GM18867 (cell line): ENCODE results near the gene KANSL1L.
A peak's percentile ranks its signal among the peaks of the same experiment; 100 is the strongest.
"Not testable (repeated sequence)": the region's sequence is repeated elsewhere in the genome, so short reads cannot be mapped to it uniquely, and the experiment has no call there.

Experiments used
- ATAC-seq: cut with Tn5 transposase; IDR thresholded peaks from one replicate; pipeline ENCODE4 v1.9.1; 2021; ENCODE audit warnings: mild to moderate bottlenecking, moderate library complexity; ENCODE audit not compliant: unreplicated experiment

Gene KANSL1L

DNA sequence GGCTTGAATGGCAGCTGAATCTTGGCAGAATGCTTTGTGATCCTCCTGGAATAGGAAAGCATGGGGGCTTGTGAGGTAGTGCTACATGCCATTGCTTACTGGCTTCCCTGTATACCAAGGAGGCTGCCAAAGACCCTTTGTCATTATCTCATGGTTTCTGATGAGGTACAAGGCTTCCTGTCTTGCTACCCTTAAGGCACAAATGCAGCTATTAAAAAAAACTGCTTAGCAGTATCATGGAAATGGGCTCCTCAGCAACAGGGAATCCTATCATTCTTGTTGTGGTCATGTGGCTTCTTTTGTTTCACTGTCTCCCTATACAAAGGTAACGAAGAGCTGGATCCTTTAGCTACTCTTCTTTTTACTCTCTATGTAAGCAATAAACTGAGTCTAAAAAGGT is 6.6 kb upstream of the KANSL1L start:
- no peak for ATAC-seq

DNA sequence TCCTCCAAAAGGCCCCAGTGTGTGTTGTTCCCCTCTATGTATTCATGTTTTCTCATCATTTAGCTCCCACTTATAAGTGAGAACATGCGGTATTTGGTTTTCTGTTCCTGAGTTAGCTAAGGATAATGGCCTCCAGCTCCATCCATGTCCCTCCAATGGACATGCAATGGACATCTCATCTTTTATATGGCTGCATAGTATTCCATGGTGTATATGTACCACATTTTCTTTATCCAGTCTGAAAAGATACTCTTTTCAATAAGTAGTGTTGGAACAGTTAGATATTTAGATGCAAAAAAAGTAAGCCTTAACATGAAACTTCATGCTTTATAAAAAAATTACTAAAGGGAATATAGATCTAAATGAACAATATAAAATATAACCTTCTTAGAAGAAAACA is 5.9 kb upstream of the KANSL1L start:
- ATAC-seq: not testable (repeated sequence)

DNA sequence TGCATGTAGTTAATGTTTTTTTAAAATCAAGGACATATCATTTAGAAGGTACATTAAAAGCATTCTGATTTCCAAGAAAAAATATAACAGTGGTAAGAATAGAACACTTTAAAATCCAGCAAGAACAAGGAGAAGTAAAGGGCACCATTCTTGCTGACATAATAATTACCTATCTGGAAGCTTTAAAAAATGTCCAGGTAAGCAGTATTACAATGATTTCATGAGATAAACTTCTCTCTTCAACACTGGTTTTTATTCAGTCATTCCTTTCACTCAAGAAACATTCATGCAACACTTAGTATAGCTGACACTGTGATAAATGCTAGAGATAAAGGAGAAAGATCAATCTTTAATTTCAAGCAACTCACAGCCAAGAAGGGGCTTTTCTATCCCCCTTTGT is 2.9 kb upstream of the KANSL1L start:
- ATAC-seq: no peak

DNA sequence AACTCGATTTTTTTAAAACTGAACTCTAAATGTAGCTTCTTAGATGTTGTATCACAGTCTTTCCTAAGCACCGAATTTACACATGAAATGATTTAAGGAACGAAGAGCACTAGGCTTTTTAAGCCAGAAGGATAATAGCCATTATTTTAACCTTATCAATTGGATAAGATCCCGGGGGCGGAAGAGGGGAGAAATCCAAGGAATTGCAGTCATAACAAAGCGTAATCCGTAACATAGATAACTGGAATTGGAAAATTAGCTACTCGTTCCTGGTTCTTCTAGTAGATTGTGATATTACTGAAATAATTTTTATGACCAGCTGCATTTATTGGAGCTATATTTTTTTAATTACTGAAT is 988 bp upstream of the KANSL1L start:
- ATAC-seq: no peak

DNA sequence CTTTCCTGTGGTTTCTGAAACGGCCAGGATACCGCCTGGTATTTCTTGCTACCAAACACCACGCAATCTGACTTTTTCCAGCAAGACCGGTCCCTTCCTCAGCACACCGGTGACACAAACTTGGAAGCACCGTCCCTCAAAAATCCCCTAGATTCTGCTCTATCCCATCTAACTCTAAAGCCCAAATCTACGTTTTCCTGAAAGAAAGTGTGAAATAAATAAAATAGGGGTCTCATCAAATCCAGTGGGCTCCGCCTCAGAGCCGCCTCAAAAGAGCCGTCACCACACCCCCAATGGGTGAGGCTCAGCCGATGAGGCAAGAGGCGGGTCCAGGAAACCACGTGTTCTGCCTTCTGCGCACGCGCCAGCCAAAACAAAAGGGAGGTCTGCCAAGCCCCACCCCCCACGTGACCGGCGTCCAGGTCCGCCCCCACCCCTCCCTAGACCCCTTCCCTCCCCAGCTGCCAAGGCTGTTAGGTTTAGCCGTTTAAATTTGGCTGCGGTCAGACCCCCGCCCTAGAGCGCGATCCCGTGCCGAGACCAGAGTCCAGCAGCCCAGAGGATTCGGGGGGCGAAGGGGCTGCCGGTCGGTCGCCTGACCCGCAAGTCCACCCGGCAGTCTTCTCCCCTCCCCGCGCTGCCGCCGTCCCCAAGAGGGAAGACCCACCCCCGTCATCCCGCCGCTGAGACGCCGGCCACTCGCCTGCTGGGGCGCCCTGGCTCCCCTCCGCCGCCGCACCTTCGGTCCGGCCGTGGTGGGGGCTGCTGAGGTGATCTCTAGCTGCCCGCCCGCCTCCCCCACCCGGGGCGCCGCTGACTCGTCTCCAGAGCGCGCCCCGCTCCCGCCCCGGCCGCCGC is 534 bp downstream of the KANSL1L start:
- peak; percentile 73 for ATAC-seq

DNA sequence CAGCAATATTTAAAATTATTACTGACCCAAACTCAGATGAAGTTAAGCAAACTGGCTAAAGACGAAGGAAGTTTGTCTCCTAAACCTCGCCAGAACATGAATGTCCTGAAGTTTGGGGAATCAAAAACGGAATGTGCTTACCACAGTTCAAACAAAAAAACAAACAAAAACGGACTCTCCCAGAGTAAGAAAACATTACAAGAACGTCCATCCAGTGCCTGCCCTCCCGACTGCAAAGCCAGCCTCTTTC is 1.1 kb downstream of the KANSL1L start:
- ATAC-seq: no peak

DNA sequence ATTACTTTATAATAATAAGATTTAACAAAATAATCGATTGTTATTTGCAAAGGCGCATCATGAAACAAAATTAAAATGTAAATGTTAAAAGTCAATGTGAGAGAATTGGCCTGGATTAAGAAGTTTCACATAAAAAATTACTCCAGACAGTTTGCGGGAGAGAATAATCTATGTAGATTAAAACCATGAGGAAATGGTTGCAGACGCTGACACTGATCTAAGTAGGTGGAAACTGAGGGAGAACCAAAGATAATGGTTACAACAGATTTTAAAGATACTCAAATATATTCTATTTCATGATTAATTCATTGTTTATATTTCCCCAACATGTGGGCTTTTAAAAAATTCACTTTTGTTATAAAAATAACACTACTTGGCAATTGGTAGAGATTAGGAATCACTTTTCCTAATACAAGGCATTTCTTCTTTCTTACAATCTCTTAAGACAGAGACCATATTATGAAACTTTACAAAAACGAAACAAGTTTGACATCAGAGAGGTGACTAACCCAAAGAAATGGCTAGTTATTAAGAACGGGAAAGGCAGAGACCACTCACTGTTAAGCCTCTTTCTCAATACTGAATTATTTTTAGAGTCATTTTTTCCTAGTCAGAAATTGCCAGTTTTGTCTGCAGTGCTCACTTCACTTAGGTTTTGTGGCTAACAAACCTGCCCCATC is 1.6 kb downstream of the KANSL1L start:
- ATAC-seq: peak; percentile 23

DNA sequence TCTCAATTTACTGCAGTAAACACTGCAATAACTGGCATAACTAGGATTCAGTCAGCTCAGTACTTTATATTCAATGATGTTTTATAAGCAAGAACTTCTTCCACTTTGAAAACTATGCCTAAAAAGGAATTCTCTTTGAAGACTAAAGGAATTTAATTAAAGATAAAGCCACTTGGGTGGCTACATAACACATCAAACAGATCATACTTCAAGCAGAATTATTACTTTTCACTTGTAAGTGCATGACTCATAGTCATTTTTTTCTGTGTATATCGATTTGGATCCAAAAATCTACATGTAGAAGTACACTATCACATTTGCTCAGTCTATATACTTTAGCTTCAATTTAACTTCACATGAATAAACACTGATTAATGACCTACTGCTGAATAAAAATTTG is 4.0 kb downstream of the KANSL1L start:
- ATAC-seq: no peak

DNA sequence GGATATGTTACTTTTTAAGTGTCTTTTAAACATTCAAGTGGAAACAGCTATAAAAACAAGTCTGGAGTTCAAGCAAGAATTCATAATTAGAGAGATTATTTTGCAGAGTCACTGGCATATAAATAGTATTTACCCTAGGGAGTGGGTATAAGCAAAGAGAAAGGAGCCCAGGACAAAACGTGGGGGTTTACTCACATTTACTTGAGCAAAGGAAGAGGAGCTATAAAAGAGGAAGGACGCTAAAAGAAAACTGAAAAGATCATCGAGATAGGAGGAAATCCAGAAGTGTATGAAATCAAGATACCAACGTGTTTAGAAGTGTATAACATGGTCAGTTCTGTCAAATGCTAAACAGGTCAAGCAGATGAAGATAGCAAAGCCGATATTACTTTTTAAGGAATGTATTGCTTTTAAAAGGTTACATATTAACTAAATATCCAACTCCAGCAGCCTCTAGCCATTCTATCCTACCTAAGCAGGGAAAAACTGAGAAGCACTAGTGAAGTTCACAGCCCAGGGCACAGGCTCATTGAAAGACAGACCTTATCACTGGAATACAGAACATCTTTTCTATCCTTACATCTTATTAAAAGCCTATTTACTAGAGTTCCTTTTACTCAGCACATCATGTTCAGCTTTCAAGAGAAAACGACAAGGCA is 8.6 kb downstream of the KANSL1L start:
- no peak for ATAC-seq

DNA sequence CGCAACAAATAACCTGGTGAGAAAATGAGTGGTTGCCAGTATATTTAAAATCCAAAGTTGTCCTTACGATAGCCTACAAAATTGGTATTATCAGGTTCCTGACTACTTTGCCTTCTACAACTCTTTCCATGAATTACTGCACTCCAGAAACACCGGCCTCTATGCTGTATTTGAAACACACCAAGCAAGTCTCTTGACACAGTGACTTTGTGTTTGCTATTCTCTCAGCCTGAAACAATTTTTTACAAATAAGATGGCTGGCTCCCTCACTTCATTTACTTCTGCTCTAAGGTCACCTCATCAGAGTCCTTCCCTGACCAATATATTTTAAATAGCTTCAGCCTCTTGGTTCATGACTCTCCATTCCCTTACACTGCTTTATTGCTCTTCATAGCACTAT is 12.2 kb downstream of the KANSL1L start:
- no peak for ATAC-seq

DNA sequence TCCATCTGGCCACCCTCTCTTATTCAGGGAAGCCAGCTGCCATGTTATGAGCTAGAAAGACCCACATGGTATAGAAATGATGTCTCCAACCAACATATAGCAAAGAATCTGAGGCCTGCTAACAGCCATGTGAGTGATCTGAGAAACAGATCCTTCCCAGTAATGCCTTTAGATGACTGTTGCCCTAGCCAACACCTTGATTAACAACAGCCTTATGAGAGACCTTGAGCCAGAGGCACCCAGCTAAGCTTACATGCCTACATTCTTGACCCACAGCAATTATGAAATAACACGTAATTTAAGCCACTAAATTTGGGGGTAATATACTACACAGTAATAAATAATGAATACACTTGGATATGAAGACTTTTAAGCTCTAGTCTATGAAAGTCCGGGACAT is 13.0 kb downstream of the KANSL1L start:
- ATAC-seq: no peak

DNA sequence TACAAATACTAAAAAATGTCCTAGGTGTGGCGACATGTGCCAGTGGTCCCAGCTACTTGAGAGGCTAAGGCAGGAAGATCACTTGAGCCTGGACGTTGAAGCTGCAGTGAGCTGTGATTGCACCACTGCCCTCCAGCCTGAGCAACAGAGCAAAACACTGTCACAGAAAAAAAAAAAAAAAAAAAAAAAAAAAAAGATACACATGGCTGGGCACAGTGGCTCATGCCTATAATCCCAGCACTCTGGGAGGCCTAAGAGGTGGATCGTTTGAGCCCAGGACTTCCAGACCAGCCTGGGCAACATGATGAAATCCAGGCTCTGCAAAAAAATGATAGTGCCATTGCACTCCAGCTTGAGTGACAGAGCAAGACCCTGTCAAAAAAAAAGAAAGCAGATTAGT is 13.7 kb downstream of the KANSL1L start:
- no peak for ATAC-seq

DNA sequence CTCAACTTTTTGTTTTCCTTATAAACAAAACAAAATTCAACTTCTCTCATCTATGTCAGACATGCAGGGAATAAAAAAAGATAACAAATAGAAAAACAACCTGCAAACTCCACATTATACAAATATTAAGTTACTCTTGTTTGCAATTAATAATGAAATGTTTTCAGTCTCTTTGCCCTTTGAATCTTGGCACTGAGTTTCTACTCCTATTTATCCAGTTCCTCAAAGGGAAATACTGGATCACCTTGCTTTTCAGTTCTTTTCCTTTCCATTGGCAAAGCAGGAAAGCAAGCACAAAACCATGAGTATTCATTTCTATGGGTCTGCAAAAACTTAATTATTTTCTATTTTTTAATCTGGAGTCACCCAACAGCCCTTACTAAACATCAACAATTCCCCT is 23.6 kb downstream of the KANSL1L start:
- no peak for ATAC-seq

DNA sequence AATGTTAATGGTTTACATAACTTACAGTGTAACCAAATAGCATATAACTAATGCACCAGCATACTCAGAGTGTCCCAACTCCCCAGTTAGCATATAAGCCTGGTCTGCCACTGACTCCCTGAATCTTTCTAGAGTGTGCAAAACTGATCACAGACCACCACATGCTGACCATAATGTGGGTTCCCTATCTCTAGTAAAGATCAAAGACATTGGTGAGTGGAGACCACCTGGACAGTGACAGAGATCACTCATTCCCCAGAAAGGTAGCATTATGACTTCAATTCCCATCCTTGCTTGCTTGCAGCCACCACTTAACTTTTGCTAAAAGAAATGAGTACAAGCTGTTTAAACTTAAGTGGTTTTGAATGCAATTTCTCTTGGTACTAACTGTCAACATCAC is 39.0 kb downstream of the KANSL1L start:
- ATAC-seq: no peak

DNA sequence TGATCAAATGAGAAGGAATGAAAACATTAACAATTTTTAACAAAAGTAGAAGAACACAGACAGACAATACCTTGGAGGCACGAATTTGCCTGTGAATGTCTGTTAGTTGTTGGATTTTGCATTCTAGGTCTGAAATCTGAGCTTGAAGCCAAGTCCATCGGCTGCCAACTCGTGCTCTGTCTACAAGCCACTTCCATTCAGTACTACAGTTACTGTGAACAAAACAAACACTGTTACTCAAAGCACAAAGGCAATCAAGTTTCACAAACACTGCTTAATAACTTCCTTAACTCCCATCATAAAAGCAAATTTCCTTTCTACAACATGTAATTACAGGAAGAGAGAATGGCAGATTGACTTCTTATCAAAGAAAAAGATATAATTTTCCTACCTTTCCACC is 42.2 kb downstream of the KANSL1L start:
- no peak for ATAC-seq

DNA sequence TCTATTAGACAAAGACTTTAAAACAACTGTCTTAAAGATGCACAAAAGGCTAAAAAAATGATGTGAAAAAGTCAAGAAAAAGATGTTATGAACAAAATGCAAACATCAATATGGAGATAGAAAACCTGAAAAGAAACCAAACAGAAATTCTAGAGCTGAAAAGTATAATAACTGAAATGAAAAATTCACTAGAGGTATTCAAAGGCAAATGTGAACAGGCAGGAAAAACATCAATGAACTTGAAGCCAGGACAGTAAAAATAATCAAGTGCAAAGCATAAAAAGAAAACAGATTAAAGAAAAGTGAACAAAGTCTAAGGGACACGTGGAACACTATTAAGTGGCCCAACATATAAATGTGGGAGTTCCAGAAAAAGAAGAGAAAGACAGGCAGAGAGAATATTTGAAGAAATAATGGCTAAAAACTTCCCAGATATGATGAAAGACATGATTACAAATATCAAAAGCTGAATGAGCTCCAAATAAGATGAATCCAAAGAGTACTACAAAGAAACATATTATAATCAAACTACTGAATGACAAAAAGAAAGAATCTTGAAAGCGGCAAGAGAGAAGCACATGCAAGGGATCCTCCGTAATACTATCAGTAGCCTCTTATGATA is 57.5 kb downstream of the KANSL1L start:
- no peak for ATAC-seq

DNA sequence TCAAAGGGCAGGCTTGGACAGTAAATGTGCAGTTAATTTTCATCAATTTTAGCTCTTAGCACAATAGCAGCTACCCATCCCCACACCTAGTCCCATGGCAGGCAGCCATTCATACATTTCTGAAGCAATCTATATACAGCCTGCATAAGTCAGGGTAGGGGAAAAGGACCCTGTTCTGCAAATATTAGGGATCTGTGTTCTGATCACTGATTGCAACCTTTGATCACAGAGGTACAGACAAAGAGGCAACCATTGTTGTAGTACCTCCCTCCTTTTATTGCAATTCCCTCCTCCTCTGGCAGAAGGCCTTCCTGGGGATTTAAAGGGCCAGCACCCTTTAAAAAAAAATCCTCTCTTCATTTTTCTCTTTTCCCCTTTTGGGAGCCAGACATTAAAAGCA is 58.3 kb downstream of the KANSL1L start:
- ATAC-seq: no peak

DNA sequence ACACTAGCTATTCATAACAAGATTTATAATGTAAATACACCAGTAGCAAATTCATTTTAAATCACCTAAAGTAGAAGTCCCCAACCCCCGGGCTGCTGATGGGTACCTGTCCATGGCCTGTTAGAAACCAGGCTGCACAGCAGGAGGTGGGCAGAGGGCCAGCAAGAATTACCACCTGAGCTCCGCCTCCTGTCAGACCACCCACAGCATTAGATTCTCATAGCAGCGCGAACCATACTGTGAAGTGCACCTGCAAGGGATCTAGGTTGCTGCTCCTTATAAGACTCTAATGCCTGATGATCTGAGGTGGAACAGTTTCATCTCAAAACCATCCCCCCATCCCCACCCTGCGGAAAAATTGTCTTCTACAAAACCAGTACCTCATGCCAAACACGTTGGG is 71.3 kb downstream of the KANSL1L start:
- ATAC-seq: no peak

DNA sequence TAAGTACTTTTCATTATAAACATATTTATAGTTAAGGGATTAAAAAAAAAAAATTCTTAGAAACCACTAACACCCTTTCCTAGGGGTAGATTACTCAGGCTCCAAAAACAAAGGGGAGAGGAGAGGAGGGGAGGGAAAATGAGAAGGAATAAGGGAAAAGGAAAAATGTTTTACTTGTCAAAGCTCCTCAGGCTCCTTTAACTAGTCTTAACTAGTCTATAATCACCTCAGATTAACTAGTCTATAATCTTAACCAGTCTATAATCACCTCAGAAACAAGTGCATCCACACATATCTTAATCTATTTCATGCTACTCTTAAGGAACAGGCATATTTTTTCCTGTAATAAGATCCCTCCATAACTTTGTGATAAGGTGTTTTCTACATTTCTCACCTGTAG is 76.4 kb downstream of the KANSL1L start:
- ATAC-seq: no peak

DNA sequence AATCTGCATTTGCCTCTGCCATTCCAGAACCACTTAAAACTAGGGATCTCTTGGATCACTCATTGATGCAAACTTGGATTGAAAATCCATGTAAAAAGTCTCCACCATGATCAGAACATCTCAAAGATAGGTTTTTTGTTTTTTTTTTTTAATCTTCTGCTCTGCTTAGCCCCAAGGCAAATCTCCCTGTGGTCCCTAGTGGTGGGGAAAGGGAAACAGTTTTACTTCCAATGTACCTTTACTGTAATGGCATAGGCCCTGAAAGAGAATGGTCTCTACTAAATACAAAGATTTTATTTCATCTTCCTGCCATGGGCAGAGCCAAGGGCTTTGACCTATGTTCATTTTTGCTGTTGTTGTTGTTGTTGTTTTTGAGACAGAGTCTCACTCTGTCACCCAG is 78.4 kb downstream of the KANSL1L start:
- ATAC-seq: no peak

DNA sequence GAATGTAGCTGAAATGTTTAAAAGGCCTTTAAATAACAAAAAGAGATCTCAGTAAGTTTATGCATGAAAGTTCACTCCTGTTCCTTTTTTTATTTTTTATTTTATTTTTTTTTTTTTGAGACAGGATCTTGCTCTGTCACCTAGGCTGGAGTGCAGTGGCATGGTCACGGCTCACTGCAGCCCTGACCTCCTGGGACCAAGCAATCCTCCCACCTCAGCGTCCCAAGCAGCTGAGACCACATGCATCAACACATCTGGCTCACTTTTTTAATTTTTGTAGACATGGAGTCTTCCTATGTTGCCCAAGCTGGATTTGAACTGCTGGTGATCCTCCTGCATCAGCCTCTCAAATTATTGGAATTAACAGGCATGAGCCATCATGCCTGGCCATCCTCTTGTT is 84.3 kb downstream of the KANSL1L start:
- ATAC-seq: no peak

DNA sequence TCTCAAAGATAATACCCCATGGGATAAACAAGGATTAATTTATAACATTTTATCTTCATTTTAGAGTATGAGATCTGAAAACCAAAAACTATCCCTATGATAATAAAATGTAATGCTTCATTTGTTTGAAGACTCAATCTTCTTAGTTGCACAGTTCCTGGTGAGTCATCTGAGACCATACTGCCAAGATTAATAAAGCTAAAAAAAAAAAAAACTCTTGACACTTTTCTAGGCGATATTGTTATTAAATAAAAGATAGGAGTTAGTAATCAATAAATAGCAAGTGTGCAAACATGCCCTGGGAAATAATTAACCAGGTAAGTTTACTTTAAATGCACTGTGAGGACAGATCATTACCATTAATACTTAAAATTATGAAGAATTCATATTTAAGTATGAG is 84.9 kb downstream of the KANSL1L start:
- no peak for ATAC-seq
